ENCODE results near the gene FAM3A. TPM values are rescaled to one million over a fixed set of nuclear protein-coding genes. Genes with fewer than 3 reads are reported as not detected.

The FAM3A gene
- total RNA-seq, 2 experiments from 2014 or later: 16.4 to 21.9 TPM

DNA sequence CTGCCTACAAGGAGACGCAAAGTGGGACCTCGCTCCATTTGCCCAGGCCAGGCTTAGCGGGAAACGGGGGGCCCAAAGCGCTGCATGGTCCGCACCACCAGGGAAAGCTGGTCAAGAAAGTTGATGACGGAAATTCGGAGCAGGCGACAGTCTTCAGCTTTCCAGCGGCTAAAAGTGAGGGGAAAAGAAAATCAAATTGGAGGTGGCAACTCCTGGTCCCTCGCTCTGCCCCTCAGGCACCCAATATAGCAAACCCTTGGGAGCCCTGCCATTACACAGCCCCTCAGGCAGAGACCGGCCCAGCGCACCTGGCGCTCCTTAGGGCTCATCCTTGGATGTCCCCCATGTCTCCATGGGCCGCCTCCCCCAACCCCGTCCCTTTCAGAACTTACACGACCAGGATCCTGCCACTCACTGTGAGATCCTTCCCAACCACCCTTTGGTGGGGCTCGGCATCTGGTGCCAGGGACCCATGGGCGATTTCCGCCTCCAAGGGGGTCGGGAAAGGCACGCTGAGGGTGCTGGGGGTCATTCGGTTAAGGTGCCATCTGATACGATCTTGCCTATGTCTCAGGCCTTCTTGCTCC lies 38.0 kb downstream of the FAM3A start:
- H2AFZ ChIP-seq (ENCODE audit: low read length): no peak overlapping the region; the same call in 1 of the 2 replicates
- ChIA-PET POLR2A (interaction anchor here (0.5 to 1.7 kb wide), 3 partner anchors 13 to 31 kb away, joined by 3 to 4 read pairs (median 4); partner anchors contain the start of gene SLC10A3), CTCF (ENCODE audit: unreplicated experiment) (interaction anchor here (0.9 kb wide), 1 partner anchor 18 kb away, joined by 3 read pairs; no protein-coding TSS in a partner anchor)
- H3K79me2 ChIP-seq (ENCODE audit: insufficient read depth, low read depth, low read length): no peaks in the 10 kb centered on the region
- no peaks in the 10 kb centered on the region for H3K36me3 ChIP-seq (ENCODE audit: insufficient read depth, low read length)
- no TSS peak for BruUV-seq (replicated peaks)
- peak overlapping the region; percentile 80 for H3K4me3 ChIP-seq (ENCODE audit: low read depth, low read length, poor library complexity, severe bottlenecking)
- no peak overlapping the region for H3K27ac ChIP-seq (ENCODE audit: low read depth, low read length, poor library complexity, severe bottlenecking)
- DNase-seq (ENCODE audit: low spot score): no peak
- H3K9me2 ChIP-seq (ENCODE audit: insufficient read depth, low read length): no peaks in the 10 kb centered on the region
- H3K9me3 ChIP-seq (ENCODE audit: low read length): no peaks in the 10 kb centered on the region
- peaks cover 47% of the 10 kb centered on the region for H3K4me1 ChIP-seq (ENCODE audit: insufficient read depth, low read length, poor library complexity, severe bottlenecking)
- TF ChIP-seq, protein P1, sequence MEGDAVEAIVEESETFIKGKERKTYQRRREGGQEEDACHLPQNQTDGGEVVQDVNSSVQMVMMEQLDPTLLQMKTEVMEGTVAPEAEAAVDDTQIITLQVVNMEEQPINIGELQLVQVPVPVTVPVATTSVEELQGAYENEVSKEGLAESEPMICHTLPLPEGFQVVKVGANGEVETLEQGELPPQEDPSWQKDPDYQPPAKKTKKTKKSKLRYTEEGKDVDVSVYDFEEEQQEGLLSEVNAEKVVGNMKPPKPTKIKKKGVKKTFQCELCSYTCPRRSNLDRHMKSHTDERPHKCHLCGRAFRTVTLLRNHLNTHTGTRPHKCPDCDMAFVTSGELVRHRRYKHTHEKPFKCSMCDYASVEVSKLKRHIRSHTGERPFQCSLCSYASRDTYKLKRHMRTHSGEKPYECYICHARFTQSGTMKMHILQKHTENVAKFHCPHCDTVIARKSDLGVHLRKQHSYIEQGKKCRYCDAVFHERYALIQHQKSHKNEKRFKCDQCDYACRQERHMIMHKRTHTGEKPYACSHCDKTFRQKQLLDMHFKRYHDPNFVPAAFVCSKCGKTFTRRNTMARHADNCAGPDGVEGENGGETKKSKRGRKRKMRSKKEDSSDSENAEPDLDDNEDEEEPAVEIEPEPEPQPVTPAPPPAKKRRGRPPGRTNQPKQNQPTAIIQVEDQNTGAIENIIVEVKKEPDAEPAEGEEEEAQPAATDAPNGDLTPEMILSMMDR (conservative IDR thresholded peaks at IDR 0.05; ENCODE audit: low read length): no peak
- no peak for TF ChIP-seq EZH2phosphoT487 (IDR thresholded peaks at IDR 0.05; ENCODE audit: borderline replicate concordance, low read depth, low read length)
- intact Hi-C loops (cut with micrococcal nuclease; ENCODE audit: unreplicated experiment): loop anchor here (5.0 kb wide), 1 partner anchor 39 kb away; the partner anchor contains the start of gene FAM3A
- H3K4me2 ChIP-seq (ENCODE audit: low read length): peak overlapping the region; percentile 84
- no peaks in the 10 kb centered on the region for H4K20me1 ChIP-seq (ENCODE audit: insufficient read depth, low read length)

DNA sequence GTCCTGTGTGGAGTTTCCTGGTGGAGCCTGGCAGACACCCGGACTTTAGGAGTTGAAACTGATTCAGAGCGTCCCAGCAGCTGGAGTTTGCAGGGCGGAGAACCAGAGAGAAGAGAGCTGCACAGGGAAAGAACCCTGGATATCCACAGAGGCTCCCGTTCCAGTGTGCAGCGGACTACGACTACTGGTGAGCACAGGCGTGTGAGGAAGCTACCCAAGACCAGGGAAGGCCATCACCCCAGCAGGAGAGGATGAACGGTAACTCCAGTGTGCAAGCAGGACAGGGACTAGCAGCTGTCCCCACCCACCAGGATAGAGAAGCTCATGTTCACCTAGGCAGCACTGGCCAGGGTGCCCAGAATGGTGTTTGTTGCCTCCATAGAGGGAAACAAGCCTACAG lies 39.2 kb downstream of the FAM3A start:
- no peak for DNase-seq (ENCODE audit: low spot score)
- Histone ChIP-seq H3K4me2 (ENCODE audit: low read length) (no peak overlapping the region), H3K4me3 (ENCODE audit: low read depth, low read length, poor library complexity, severe bottlenecking) (no peak overlapping the region), H2AFZ (ENCODE audit: low read length) (no peak overlapping the region), H3K9me2 (ENCODE audit: insufficient read depth, low read length) (no peaks in the 10 kb centered on the region), H3K36me3 (ENCODE audit: insufficient read depth, low read length) (no peaks in the 10 kb centered on the region), H3K4me1 (ENCODE audit: insufficient read depth, low read length, poor library complexity, severe bottlenecking) (peaks cover 37% of the 10 kb centered on the region), H3K27ac (ENCODE audit: low read depth, low read length, poor library complexity, severe bottlenecking) (no peak overlapping the region), H4K20me1 (ENCODE audit: insufficient read depth, low read length) (no peaks in the 10 kb centered on the region), H3K79me2 (ENCODE audit: insufficient read depth, low read depth, low read length) (no peaks in the 10 kb centered on the region), H3K9me3 (ENCODE audit: low read length) (no peaks in the 10 kb centered on the region)
- intact Hi-C loops (cut with micrococcal nuclease; ENCODE audit: unreplicated experiment): loop anchor here (5.0 kb wide), 1 partner anchor 40 kb away; the partner anchor contains the start of gene FAM3A
- ChIA-PET CTCF (ENCODE audit: unreplicated experiment) (no interaction called here), POLR2A (interaction anchor here (0.6 to 1.7 kb wide), 4 partner anchors 10 to 47 kb away, joined by 3 to 4 read pairs (median 4); partner anchors contain the start of genes SLC10A3 and UBL4A)
- TF ChIP-seq, protein P1 (conservative IDR thresholded peaks at IDR 0.05; ENCODE audit: low read length): no peak
- no peak for TF ChIP-seq EZH2phosphoT487 (IDR thresholded peaks at IDR 0.05; ENCODE audit: borderline replicate concordance, low read depth, low read length)
- BruUV-seq (replicated peaks): no TSS peak

DNA sequence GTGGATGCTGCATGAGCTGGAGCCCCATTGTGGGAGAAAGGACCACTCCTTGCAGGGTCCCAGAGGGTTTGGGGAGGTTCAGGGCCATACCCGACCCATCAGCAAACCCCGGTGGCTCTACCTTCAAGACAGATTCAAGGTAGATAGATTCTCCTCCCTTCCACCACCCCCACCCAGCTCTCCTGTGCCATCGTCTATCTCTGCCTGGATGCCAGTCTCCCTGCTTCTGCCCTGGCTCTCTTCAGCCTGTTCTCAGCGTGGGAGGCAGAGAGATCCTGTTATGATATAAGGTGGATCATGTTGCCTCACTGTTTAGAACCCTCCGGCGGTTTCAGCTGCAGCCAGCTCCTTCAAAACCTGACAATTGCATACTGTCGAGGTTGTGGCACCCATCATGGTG lies 42.3 kb downstream of the FAM3A start:
- CTCF ChIA-PET (ENCODE audit: unreplicated experiment): no interaction called here
- intact Hi-C loops (cut with micrococcal nuclease; ENCODE audit: unreplicated experiment): no loop called here

More for the DNA sequence above, 42.3 kb downstream of the FAM3A start:
- no peak for DNase-seq (ENCODE audit: low spot score)
- POLR2A ChIA-PET: interaction anchor here (0.6 kb wide), 1 partner anchor 50 kb away, joined by 5 read pairs; no protein-coding TSS in a partner anchor
- Histone ChIP-seq H3K9me3 (ENCODE audit: low read length) (no peaks in the 10 kb centered on the region), H3K4me1 (ENCODE audit: insufficient read depth, low read length, poor library complexity, severe bottlenecking) (peaks cover 10% of the 10 kb centered on the region), H2AFZ (ENCODE audit: low read length) (no peak overlapping the region), H4K20me1 (ENCODE audit: insufficient read depth, low read length) (no peaks in the 10 kb centered on the region), H3K4me2 (ENCODE audit: low read length) (no peak overlapping the region), H3K4me3 (ENCODE audit: low read depth, low read length, poor library complexity, severe bottlenecking) (no peak overlapping the region), H3K36me3 (ENCODE audit: insufficient read depth, low read length) (no peaks in the 10 kb centered on the region), H3K27ac (ENCODE audit: low read depth, low read length, poor library complexity, severe bottlenecking) (no peak overlapping the region), H3K79me2 (ENCODE audit: insufficient read depth, low read depth, low read length) (no peaks in the 10 kb centered on the region), H3K9me2 (ENCODE audit: insufficient read depth, low read length) (no peaks in the 10 kb centered on the region)
- TF ChIP-seq, protein P1 (conservative IDR thresholded peaks at IDR 0.05; ENCODE audit: low read length): no peak
- no peak for TF ChIP-seq EZH2phosphoT487 (IDR thresholded peaks at IDR 0.05; ENCODE audit: borderline replicate concordance, low read depth, low read length)
- no TSS peak for BruUV-seq (replicated peaks)
